ENCODE data around the gene GASK1A.

GASK1A gene

DNA sequence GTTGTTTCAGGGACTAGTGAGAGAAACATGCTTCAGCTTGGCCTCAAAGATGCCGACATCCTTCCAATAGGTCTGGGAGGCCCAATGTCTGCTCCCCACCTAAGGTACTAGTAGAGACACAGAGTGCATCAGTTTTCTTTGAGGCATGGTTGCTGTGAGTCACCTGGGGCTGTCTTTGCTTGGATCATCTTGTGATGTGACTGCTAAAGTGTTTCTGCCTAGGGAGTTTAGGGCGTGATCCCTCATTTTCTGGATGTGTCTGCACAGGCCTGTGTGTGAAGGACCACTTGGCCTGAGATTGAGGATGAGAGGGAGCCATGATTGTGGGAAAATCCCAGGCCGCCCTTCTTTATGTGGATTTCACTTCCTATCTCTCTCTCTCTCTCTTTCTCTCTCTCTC lies 4.8 kb downstream of the GASK1A start:
- no peak for DNase-seq

DNA sequence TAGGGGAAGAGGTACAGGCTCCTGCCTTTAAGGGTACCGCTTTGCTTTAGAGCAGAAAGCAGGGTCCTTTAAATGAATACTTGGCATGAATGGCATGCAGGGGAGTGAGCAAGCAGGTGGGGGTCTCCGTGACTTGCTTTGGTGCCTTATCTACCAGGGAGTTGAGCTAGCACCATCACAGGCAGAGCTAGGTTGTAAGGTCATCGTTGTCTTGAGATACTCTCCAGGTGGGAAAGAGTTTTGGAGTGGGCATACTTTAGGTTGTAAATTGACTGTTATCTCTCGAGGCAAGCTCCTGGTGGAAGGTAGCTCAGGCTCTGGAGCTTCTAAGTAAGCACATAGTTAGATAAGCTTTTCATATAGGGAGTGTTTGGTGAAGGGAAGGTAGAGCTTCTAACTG lies 5.6 kb downstream of the GASK1A start:
- DNase-seq: no peak

DNA sequence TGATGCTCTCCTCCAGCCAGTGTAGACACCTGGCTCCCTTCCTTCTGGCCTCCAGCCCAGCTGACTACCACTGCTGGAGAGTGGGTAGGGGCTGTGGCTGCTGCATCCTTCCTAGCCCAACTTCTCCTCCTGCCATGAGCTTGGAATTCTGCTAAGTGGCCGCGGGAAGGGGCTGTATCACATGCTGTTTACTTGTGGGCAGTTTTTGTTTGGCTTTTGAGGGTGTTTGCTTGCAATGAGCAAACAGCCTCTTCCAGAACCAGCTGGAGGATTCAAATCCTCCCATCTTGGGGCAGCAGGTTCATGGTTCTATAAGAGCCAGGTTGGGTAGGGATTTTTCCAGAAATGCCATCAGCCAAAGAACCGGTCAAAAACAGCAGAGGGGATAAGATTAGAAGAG lies 9.0 kb downstream of the GASK1A start:
- DNase-seq: no peak

DNA sequence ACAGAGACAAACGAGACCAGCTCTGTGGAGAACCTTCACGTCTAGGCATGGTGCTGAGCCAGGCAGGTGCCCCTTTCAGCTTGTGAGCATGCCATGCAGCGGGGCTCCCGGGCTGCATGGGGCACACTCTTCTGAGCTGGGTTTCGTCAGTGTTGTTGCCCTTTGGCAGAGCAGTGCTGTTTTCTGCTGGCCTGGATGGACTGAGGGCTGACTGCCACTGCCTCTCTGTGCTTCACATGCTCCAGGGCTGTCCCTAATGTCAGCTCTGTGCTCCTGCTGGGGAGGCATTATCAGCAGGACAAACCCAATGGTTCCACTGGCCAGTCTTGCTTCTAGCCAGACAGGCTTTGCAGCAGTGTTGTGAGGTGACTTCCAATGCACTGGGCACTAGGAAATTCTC lies 9.5 kb downstream of the GASK1A start:
- DNase-seq: no peak

DNA sequence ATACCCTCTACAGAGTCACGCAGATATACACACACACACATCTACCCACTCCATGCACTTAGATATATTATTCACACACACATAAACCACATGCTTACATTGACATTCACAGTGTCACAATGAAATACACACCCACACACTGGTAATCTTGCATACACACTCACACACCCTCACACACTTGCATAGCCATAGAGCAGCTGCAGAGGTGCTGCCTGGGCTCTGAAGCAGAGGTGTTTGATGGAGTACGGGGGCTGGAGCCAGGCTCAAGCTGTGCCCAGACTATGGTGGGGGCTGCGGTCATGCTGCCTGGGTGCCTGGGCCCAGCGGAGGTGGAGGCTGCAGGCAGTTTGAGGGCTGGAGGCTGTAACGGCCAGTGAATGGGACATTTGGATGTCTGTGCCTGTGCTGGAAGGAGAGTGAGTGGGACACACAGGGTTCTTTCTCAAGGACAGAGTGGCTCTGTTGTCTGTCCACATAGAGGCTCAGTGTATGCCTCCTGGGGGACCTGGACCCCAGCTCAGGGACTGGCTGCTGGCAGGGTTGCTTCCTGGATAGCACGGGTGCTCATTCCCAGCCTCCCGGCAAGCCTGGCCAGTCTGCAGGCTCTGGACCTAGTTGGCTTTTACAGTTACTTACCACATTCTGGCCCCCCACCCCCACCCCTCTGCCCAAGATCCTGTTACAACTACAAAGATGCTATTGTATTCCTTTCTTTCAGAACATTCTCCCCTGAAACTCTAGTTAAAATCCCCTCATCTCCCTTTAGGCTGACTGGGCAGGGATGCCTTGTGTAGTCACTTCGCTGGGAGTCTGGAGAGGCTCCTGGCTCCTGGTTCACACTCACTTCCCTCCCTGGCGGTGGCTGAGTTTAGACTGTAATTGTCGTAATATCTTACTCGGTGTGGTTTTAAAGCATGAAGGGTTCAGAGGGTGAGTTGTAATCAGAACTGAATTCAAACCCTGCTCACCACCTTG lies 12.5 kb downstream of the GASK1A start:
- DNase-seq: no peak

DNA sequence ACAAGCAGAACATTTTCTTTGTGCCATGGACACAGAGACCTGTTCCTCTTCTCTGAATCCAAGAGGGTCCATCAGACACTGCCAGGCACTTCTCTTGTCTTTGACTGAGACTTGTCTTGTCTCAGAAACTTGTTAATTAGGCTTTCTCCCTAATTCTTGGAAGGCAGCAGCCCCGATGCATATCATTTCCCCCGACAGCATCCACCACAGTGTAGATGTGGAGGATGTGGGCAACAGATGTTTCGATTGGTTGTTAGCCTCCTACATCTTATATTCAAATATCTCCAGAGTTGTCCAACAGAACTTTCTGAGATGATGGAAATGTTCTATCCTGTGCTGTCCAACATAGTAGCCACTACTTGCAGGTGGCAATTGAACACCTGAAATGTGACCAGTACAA lies 15.5 kb downstream of the GASK1A start:
- no peak for DNase-seq

DNA sequence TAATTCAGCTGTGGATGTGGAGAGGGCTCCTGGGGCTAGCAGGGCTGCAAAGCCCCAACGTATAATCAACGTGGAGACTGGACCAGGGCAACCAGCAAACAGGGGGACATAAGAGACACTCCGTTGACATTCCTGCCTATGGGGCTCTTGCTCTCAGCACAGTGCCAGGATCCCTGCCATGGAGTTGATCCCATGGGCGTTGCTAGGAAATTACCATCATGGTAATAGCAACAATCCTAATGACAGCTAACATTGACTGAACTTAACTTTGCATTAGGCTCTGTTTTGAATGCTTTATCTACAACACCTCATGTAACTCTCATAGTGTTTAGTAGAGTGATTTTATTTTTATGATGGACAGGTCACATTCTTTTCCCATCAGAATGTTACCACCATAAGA lies 16.9 kb downstream of the GASK1A start:
- DNase-seq: no peak

DNA sequence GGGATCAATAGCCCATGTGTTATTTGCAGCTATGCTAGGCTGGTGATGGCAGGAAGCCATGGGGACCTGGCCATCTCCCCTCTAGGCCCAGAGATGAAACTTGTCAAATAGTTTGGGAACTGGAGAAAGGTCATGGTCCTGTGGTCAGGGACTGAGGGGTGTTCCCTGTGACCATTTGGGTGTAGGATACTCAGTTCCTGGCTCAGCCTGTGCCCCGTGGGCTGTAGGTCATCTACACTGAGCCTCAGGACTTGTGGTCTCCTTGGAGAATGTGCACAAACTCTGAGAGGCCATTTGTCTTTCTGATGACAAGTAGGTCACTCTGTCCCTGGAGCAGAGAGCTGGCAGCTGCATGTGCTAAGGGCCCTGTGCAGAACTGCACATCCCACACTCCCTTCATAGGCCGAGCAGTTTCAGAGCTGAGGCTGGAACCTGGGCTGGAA lies 17.5 kb downstream of the GASK1A start:
- DNase-seq: no peak

DNA sequence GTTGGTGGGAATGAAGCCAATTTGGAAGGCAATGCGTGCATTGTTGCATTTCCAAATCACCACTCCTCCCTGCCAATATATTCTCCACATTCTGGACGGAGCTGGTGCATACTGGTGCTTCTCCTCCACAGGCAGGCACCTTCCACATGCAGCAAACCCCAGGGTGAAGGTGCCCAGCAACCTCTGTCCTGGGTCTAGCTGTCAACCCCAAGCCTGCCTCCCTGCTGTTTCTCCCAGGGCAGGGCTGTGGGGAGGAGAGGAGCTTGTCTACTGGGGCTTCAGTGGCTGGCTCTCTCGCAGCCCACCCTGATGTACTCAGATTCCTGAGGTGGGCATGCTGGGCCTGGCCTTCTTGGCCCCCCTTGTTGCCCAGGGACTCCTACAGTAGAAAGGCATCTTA lies 20.1 kb downstream of the GASK1A start:
- DNase-seq: no peak

DNA sequence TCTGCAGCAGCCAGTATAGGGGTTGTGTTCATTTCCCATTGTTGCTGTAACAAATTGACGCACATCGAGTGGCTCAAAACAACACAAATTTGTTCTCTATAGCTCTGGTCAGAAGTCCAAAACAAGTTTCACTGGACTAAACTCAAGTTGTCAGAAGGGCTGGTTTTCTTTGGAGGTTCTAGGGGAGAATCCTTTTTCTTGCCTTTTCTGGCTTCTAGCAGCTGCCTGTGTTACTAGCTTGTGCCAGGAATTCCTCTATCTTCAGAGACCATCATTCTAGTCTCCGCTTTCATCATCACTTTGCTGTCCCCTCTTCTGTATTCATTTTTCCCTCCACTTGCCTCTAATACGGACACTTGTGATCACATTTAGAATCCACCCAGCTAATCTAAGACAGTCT lies 20.5 kb downstream of the GASK1A start:
- DNase-seq: no peak

DNA sequence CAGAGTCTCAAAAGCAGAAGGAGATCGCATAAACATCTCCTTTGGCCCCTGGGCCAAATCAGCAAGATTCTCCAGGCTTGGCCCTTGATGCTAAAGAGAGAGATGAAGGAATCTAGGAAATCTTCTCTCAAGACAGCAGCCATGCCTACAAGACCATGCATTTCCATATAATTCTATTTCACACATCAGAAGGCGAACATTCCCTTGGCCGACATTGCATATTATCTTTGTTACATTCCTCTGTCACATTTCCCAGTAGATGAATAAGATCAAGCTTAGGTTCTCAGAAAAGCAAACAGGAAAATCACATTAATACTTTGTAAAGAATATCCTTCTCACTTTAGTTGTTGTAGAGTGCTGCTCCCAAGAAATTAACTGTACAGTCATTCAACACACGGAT lies 21.3 kb downstream of the GASK1A start:
- DNase-seq: no peak

DNA sequence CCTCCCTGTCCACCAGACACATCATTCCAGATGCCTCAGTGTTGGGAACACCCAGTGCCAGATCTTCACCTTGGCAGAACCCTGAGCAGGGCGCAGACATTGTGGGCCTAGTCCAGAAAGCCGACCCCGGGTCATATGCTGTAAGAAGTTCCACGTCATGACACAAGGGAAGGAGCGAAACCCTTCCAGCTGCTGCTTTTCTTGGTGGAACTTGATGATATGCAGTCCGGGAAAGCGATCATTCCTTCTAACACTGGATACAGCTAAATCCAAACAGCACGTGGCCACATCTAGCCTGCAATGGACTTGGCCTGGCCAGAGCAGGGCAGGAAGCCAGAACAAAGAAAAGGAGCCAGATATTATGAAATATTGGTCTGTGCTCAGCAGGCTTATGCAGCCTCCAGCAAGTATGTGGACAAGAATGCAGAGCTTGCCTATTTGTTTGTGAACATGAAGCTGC lies 22.0 kb downstream of the GASK1A start:
- no peak for DNase-seq

DNA sequence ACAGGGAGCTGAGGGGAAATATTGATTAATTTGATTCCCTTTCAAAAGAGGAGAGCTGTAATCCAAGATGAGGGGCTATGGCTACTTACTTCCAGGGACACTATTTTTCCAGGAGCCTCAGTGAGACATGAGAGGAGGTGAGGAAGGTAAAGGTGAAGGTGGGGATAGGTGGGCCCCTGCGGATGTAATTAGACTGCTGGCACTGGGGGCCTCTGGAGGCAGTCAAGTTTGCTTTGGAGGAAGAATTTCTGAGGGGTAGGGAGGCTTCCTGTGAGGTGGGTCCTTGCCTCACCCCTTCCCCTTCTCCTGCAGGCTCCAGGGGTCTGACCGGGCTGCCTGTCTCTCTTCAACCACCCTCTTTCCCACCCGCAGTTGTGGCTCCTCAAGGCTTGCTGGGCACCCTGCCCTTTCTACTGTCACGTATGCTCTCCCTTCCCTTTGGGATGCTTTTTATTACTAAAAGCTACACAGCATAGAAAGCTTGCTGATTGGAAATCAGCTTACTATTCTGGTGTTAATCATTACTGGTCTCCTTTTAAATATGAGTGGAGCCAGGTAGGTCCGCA lies 22.5 kb downstream of the GASK1A start:
- no peak for DNase-seq

DNA sequence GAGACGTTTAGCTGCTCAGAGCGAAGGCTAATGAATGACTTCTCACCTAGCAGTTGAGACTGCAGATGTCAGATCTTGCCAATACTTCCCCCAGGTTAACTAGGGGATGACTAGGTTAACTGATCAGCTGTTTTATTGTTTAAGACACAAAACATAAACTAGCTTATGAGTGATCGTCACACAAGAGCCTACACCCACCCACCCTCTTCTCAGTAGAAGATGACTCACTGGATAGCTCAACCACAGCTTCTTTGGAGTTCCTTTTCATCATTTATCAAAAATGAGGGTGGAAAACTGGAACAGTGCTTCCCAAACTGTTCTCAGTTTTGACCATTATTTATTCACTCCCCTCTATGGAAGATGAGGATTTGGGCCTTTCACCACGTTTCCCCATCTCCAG lies 25.2 kb downstream of the GASK1A start:
- DNase-seq: no peak

DNA sequence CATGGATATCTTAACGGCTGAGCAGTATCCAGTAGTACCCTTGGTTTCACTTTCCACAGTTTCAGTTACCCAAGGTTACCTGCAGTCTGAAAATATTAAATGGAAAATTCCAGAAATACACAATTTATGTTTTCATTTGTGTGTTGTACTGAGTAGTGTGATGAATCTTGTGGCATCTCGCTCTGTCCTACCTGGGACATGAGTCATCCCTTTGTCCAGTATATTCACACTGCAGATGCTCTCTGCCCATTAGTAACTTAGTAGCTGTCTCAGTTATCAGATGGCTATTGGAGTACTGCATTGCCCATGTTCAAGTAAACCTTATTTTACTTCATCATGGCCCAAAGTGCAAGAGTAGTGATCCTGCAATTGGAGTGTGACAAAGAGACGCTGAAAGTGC lies 26.1 kb downstream of the GASK1A start:
- DNase-seq: no peak

DNA sequence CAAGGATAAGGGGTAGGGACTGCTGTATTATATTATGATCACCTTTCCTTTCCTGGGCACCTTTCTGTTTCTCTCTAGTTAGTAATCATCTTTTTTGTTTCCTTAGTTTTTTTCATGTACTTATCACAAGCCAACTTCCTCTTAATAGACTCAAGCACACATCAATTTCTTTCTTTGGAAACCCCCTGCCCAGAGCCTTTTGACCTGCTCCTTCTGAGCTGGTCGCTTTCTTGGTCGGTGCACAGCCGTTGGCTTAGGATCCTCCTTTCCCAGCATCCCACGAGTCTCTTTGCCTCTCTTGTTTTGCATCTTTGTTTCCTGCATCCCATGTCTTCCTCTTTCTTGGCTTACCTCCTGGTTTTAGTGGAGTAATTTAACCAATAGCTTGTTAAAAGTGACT lies 26.9 kb downstream of the GASK1A start:
- no peak for DNase-seq

DNA sequence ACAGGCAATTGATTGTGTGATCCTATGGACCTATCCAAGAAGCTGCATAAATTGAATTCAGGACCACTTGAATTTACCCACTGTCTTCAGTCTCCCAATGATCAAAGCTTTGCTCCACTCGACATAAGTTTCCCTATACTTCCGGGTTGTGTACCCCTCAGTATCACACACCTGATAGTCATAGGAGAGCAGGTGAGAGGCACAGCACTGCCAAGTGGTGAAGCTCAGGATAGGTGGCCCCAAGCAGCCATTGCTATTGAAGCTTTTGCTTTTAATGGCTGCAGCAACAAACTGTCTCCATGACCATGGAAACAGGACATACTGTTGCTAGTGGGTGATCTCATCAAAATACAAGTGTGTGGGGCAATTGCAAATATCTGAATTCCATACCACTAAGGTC lies 27.7 kb downstream of the GASK1A start:
- DNase-seq: no peak

DNA sequence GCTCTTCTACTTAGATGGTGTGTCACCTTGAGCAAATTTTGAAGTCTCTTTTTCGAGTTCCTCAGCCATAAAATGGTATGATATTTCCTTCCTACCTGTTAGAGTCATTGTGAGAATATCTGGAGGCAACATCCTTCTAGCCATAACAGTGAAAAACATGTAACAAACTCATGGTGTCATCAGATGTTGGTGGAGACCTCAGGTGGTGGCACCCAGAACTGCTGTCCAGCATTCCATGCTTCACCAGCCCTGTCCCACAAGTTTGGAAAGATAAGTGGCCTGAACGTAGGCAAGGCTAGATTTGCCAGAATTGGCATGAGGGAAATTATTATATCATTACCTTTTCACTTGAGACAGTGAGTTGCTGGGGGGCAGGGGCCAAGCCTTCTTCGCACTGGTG lies 30.4 kb downstream of the GASK1A start:
- DNase-seq: no peak

DNA sequence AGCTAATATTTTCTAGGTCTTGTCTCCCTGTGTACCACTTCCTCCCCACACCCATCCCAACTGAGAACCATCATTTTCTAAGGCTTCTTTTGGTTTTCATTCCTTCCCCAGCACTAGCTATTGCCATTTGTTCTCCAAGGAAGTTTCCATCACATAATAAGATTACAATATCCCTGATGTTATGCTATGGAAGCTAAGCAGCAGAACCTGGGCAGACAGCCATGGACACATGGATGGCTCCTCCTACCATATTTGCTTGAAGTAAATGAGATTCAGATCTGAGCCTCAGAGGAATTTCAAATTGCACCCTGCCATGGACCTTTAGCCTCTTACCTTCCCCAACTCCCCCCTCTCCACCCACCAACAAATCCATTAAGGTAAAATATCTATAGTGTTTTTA lies 31.5 kb downstream of the GASK1A start:
- DNase-seq: no peak

DNA sequence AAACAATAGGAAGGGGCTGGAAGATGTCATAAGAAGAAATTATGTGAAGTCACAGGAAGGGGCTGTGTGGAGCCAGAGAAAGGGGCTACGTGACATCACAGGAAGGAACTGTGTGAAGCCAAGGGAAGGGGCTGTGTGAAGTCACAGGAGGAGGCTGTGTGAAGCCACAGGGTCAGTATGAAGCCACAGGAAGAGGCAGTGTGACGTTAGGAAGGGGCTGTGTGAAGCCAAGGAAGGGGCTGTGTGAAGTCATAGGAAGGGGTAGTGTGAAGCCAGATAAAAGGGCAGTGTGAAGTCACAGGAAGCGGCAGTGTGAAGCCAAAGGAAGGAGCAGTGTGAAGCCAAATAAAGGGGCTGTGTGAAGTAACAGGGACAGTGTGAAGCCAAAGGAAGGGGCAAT lies 32.5 kb downstream of the GASK1A start:
- no peak for DNase-seq

DNA sequence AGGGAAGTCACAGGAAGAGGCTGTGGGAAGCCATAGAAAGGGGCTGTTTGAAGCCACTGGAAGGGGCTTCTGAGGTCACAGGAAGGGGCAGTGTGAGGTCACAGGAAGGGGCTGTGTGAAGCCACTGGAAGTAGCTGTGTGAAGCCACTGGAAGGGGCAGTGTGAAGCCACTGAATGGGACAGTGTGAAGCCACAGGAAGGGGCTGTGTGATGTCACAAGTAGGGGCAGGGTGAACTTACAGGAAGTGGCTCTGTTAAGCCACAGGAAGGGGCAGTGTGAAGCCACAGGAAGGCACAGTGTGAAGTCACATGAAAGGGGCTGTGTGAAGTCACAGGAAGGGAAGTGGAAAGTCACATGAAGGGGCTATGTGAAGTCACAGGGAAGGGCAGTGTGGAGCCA lies 33.1 kb downstream of the GASK1A start:
- DNase-seq: no peak

DNA sequence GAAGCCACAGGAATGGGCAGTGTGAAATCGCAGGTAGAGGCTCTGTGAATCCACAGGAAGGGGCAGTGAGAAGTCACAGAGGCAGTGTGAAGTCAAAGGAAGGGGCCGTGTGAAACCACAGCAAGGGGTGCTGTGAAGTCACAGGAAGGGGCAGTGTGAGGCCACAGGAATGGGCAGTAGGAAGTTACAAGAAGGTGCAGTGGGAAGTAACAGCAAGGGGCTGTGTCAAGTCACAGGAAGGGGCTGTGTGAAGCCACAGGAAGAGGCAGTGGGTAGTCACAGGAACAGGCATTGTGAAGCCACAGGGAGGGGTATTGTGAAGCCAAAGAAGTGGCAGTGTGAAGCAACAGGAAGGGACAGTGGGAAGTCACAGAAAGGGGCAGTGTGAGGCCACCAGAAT lies 34.1 kb downstream of the GASK1A start:
- no peak for DNase-seq

DNA sequence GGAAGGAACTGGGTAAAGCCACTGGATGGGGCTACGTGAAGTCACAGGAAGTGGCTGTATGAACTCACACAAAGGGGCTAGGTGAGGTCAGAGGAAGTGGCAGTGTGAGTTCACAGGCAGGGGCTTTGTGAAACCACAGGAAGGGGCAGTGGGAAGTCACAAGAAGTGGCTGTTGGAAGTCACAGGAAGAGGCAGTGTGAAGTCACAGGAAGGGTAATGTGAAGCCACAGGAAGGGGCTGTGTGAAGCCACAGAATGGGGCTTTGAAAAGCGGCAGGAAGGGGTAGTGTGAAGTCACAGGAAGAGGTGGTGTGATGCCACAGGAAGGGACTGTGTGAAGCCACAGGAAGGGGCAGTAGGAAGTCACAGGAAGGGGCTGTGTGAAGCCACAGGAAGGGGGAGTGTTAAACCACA lies 34.6 kb downstream of the GASK1A start:
- DNase-seq: no peak

DNA sequence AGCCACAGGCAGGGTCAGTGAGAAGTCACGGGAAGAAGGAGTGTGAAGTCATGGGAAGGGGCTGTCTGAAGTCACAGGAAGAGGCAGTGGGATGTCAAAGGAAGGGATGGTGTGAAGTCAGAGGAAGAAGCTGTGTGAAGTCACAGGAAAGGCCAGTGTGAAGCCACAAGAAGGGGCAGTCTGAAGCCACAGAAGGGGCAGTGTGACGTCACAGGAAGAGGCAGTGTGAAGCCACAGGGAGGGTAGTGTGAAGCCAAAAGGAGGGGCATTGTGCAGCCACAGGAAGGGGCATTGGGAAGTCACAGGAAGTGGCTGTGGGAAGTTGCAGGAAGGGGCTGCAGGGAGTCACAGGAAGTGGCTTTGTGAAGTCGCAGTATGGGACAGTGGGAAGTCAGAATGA lies 35.1 kb downstream of the GASK1A start:
- DNase-seq: no peak

DNA sequence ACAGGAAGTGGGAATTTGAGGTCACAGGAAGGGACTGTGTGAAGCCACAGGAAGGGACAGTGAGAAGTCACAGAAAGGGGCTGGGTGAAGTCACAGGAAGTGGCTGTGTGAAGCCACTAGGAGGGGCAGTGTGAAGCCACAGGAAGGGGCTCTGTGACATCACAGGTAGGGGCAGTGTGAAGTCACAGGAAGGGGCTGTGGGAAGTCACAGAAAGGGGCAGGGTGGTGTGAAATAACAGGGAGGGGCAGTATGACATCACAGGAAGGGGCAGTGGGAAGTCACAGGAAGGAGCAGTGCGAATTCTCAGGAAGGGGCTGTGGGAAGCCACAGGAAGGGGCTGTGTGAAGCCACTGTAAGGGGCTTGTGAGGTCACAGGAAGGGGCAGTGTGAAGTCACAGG lies 35.8 kb downstream of the GASK1A start:
- DNase-seq: no peak

All from NCI-H2107 (cell line).